GM18508 (cell line): ENCODE measurements around the gene CA12.
"Not testable (repeated sequence)": the region's sequence is repeated elsewhere in the genome, so short reads cannot be mapped to it uniquely, and the experiment has no call there.

Source experiments
- ATAC-seq: cut with Tn5 transposase; IDR thresholded peaks from one replicate; pipeline ENCODE4 v1.9.1; 2021; ENCODE audit warnings: moderate number of reproducible peaks; ENCODE audit not compliant: insufficient read depth, unreplicated experiment

CA12 gene

GRCh38 chr15:63381301-63382204 lies at the start of gene CA12:
Gene CA12, minus strand, starts transcription at chr15:63381846. Its CDS starts 126 bp downstream, at chr15:63381720.
- ATAC-seq: no peak

DNA sequence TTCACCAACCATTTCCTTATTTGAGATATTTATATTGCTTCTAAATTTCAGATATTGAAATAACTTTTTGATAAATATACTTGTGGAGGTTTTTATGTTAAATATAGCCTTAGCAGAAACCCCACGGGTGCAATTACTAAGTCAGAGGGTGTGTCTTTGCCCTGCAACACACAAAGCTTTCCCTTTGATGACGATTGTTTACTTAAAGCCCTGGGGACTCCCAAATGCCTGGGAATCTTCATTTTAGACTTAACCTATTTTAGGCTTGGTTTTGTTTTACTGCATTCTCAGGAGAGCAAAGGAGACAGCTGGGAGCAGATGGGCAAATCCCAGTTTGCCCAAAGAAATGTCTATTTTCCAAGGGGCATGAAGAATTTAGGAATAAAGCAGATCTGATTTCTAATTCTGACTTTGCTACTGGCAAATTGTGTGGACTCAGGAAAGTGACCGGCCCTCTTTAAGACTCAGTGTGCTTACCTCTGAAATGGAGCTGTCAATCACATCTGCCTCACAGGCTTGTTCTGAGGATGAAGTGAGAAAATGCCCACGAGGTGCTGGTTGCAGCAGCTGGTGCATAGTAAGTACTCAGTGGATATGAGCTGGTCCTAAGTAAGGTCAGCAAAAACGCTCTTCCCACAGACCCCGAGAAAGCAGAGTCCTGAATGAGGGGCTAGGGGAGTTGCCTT lies 49.3 kb upstream of the CA12 start:
- no peak for ATAC-seq

GRCh38 chr15:63426552-63426951 lies 44.9 kb upstream of the CA12 start:
- no peak for ATAC-seq

- ATAC-seq: no peak
Observed at GRCh38 chr15:63425426-63425985, 43.9 kb upstream of the CA12 start.

DNA sequence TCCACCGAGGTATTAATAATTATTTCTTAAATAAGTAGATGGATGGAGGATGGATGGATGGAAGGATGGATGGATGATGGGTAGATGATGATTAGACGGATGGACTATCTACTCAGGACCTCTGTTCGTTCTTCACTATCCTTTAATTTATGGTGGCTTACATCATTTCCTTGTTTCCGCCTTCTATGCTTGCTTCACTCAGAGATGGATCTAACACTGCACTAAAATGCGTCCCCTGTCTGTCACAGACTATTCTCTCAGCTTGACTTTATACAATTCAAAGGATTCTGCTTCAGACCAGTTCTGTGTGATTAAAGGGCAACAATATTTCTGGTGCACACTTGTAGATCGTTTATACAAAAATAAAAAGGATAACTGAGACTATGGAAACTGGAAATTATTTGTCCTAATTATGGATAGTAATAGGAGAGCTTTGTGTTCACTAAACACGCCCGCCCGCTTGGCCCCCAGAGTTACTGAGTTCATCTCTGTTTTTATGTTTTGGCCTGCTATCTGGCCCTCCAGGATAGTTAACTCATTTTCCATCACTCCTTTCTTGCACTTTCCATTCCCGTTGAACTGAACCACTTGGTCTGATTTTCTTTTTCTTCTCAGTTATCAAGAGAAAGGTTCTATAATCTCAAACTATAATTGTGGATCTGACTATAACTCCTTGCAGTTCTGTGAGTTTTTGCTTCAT lies 41.4 kb upstream of the CA12 start:
- ATAC-seq: no peak

DNA sequence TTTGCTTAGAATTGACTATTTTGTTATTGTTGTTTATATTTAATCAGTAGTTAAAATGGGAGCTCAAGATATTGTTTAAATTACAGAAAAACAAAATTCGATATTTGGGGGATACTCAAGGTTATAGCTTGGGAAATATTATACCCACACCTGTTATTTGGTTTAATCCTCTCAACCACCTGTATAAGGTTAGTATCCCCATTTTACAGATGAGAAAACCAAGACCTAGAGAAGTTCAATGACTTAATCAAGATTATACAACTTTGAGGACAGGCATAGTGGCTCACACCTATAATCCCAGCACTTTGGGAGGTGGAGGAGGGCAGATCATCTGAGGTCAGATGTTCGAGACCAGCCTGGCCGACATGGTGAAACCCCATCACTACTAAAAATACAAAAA lies 39.8 kb upstream of the CA12 start:
- no peak for ATAC-seq

- no peak for ATAC-seq
Observed at GRCh38 chr15:63420333-63420747, 38.7 kb upstream of the CA12 start.

- ATAC-seq: no peak
Observed at GRCh38 chr15:63418811-63419210, 37.2 kb upstream of the CA12 start.

GRCh38 chr15:63417721-63418120 lies 36.1 kb upstream of the CA12 start:
- ATAC-seq: no peak

- ATAC-seq: not testable (repeated sequence)
Observed at GRCh38 chr15:63417274-63417673, 35.6 kb upstream of the CA12 start.

GRCh38 chr15:63414474-63415120 lies 33.0 kb upstream of the CA12 start:
- no peak for ATAC-seq

DNA sequence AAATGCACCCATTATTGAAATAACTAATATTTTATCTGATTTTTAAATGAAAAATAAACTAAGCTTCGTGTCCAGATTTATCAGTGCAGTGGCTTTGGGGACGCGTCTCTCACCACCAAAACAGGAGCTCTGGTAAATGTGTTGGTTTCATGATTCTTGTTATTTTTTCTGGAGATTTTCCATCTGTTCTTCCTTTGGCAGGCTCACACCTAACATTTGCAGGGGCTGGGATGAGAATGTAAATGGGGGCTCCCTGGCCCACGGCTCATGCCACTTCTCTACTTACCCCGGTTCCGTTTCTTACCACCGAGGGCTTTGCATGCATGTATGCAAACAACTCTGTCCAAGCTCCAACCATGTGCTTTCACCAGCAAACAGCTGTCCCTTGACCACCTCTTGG lies 30.9 kb upstream of the CA12 start:
- ATAC-seq: no peak

DNA sequence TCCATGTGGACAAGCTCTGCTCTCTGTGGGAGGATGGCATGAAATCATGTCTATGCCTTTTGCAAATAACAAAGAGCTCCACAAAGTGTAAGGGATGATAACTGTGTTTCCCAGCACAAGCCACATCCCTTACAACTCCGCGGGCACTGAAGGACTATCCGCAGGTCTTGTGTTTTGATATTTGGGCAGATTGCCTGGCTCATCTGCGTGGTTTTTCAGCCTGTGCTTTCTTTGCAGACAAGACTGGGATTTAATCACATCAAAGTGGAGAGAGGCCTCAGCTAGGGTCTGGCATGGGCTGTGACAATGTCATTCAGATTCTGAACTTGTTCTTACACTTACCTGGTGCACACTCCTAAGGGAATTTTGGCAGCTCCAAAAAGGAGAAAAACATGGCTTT lies 30.2 kb upstream of the CA12 start:
- no peak for ATAC-seq

GRCh38 chr15:63409179-63409578 lies 27.5 kb upstream of the CA12 start:
- ATAC-seq: no peak

GRCh38 chr15:63408524-63408923 lies 26.9 kb upstream of the CA12 start:
- no peak for ATAC-seq

DNA sequence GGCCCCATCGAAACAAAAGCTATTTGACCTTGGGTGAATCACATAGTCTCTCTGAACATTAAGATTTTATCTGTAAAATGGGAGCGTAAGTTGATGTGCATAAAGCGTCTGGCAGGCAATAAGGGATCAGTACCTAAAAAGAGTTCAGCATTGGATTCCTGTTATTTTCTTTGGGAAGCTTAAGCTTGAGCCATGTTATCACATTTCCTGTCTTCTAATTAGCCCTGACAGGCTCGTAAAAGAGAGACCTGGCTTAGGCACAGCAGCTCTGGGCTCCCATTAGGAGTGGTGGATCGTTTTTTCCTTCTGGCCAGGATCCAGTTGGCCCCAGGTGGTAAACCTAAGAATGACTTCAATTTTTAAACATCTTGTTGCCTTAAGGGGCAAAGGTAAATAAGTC lies 26.0 kb upstream of the CA12 start:
- no peak for ATAC-seq

DNA sequence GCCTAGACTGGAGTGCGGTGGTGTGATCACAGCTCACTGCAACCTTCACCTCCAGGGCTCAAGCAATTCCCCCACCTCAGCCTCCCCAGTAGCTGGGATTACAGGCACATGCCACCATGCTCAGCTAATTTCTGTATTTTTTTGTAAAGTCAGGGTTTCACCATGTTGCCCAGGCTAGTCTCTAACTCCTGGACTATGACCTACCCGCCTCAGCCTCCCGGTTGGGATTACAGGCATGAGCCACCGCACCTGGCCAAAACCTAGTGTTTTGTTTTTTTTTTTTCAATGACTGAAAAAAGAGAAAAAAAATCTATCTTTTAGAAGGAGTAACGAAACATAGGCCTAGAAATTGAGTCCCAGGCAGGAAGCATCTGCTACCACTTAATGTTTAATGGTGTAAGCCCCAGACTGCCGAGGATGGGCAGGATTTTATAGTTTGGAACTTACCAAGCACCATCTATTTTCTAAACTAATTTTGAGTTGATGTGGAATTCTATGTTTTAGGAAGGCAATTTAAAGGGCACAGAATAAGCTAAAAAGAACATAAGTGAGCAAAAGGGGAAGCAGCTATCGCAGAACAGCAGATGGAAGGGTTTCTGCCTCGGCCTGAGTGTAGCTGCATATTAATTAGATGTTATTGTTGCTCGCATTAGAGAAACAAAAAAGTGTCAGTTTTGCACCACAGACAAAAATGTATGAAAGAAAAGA lies 24.2 kb upstream of the CA12 start:
- no peak for ATAC-seq

DNA sequence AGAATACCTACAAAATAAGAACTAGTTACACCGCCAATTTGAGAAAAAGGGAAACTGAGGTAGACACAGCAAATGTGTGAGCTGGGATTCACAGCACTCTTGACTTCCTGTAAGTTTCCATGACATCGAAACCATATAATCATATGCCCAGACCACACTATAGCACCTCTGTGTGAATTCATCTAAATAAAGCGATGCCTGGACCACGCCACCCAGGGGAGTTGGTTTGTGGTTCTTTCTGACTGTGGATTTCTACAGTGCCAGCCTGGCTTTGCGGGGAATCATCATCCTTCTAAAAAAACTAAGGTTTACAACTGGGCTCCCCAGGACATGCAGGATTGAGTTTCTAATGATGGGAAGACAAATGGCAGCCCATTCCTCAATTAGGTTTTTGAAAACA lies 23.5 kb upstream of the CA12 start:
- ATAC-seq: no peak

DNA sequence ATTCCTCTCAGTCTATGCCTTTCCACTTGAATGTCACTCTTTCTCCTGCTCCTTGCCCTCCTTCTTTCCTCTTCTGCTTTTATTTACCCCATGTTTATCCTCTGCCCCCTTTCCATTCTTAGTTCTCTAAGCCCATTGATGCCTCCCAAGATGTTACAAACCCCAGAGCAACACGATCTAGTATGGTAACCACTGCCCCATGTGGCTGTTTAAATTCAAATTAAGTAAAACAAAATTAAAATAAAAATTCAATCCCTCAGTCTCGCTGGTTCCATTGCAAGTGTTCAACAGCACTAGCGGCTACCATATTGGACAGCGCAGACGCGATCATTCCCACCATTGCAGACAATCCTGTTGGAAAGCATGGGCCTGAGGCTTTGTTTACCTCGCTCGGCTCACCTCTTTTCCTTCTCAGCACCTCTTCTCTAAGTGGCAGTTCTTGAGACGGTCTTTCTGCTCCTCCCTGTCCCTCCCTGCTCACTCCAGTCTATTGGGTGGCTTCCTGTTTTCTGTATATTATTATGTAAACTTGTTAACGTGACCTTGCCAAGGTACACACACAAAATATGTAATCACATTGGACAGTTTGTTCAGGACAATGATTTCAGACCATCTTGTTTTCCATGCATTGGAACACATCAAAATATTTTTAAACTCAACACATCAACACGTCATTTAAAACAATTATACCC lies 21.8 kb upstream of the CA12 start:
- ATAC-seq: no peak
